ENCODE measurements around the gene CFAP251.

Gene CFAP251

DNA sequence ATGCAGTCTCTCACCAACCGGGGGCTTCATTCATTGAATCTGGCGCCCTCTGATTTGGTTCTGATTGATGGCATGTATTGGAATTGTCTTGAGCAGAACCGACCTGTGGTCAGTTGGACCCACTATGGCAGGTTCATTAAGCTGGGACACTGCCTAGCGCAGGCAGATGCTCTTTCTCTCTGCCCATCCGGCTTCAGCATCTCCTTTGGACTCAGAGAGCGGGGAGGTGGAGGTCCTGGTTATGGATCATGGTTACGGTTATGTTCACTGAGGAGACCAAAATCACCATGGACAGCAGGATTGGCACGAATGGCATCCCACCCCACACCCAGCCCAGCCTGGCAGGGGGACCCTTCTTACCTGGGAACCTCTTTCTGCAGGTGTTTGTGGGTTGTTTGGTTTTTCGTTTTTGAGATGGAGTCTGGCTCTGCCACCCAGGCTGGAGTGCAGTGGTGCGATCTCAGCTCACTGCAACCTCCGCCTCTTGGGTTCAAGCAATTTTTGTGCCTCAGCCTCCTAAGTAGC, 86.9 kb downstream of the CFAP251 start:
- TF ChIP-seq CEBPB (IDR thresholded peaks at IDR 0.05) (no peak), EP300 (IDR thresholded peaks at IDR 0.05; ENCODE audit: borderline replicate concordance) (no peak), CREB1 (IDR thresholded peaks at IDR 0.05; ENCODE audit: low read depth) (no peak), NFIC (IDR thresholded peaks at IDR 0.05) (no peak), FOXM1 (IDR thresholded peaks at IDR 0.05; ENCODE audit: borderline replicate concordance, low read depth) (no peak), TEAD4 (IDR thresholded peaks at IDR 0.05) (no peak)

DNA sequence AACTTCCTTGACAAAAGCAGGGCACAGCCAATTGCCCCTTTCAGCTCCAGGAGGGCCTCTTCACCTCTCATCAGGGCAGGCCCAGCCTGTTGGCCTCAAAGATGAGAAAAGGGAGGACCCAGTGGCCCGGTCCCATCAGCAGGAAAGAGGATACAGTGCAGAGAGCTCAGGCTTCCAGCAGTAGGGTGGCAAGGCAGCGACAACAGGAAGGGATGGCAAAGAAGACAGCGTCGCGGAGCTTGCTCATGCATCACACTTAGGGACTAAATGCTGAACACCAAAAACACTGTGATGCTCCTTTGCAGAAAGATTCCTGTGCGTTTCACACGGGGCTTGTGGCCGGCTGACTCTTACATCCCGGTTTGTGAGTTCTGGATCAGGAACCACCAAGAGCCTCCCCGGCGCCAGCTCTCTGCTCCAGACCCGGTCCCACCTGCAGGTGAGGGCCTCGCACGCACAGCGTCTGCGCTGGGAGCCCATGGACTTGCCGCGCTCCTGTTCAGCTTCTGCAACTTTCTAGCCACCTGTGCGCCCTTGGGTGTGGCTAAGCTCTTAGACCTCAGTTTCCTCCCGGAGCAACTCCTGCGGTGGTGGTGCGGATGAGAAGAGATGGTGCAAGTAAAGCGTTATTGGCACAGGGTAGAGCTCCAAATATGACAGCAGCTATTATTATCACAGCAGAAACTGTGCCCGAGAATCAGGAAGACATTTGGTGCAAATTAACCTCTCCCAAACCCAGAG, 88.0 kb downstream of the CFAP251 start:
- TF ChIP-seq TCF12 (IDR thresholded peaks at IDR 0.05; ENCODE audit: low read depth) (no peak), RAD21 (IDR thresholded peaks at IDR 0.05; ENCODE audit: low read depth) (no peak), CEBPB (IDR thresholded peaks at IDR 0.05) (no peak), FOXM1 (IDR thresholded peaks at IDR 0.05; ENCODE audit: borderline replicate concordance, low read depth) (no peak), ZBTB7A (IDR thresholded peaks at IDR 0.05; ENCODE audit: low read depth) (no peak), NFIC (IDR thresholded peaks at IDR 0.05) (no peak), TEAD4 (IDR thresholded peaks at IDR 0.05) (no peak), EP300 (IDR thresholded peaks at IDR 0.05; ENCODE audit: borderline replicate concordance) (no peak), TAF1 (IDR thresholded peaks at IDR 0.05; ENCODE audit: low read depth) (no peak)
- TF ChIP-seq, protein P1, sequence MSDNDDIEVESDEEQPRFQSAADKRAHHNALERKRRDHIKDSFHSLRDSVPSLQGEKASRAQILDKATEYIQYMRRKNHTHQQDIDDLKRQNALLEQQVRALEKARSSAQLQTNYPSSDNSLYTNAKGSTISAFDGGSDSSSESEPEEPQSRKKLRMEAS (IDR thresholded peaks at IDR 0.05): no peak

GRCh38 chr12:122009741-122010140, 91.3 kb downstream of the CFAP251 start:
- TF ChIP-seq RAD21 (IDR thresholded peaks at IDR 0.05; ENCODE audit: low read depth) (no peak), ZBTB7A (IDR thresholded peaks at IDR 0.05; ENCODE audit: low read depth) (no peak), EP300 (IDR thresholded peaks at IDR 0.05; ENCODE audit: borderline replicate concordance) (no peak), TCF12 (IDR thresholded peaks at IDR 0.05; ENCODE audit: low read depth) (no peak), YY1 (IDR thresholded peaks at IDR 0.05; ENCODE audit: low read depth) (no peak), FOXM1 (IDR thresholded peaks at IDR 0.05; ENCODE audit: borderline replicate concordance, low read depth) (no peak), NFIC (IDR thresholded peaks at IDR 0.05) (no peak), EGR1 (IDR thresholded peaks at IDR 0.05) (no peak), TEAD4 (IDR thresholded peaks at IDR 0.05) (no peak), TAF1 (IDR thresholded peaks at IDR 0.05; ENCODE audit: low read depth) (no peak)
- TF ChIP-seq, protein P1 (IDR thresholded peaks at IDR 0.05): no peak
- TF ChIP-seq, protein P2, sequence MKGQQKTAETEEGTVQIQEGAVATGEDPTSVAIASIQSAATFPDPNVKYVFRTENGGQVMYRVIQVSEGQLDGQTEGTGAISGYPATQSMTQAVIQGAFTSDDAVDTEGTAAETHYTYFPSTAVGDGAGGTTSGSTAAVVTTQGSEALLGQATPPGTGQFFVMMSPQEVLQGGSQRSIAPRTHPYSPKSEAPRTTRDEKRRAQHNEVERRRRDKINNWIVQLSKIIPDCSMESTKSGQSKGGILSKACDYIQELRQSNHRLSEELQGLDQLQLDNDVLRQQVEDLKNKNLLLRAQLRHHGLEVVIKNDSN (IDR thresholded peaks at IDR 0.05): no peak

DNA sequence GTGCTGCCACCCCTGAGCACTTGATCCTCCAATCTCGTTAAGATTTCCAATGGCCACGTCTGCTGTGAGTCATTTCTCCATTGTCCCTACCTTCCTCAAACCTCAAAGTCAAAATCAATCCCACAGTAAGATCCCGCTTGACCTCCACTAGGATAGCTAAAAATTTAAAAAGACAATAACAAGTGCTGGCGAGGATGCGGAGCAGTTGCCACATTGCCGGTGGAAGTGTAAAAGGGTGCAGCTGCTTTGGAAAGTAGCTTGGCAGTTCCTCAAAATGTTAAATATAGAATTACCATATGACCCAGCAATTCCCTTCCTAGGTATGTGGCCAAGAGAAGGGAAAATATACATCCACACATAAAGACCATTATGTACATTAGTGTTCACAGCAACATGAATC, 93.8 kb downstream of the CFAP251 start:
- no peak for TF ChIP-seq CEBPB (IDR thresholded peaks at IDR 0.05)
- TF ChIP-seq CREB1 (IDR thresholded peaks at IDR 0.05; ENCODE audit: low read depth): no peak
- no peak for TF ChIP-seq RAD21 (IDR thresholded peaks at IDR 0.05; ENCODE audit: low read depth)
- TF ChIP-seq ZBTB7A (IDR thresholded peaks at IDR 0.05; ENCODE audit: low read depth): no peak
- TF ChIP-seq, protein P2 (IDR thresholded peaks at IDR 0.05): no peak
- TF ChIP-seq FOXM1 (IDR thresholded peaks at IDR 0.05; ENCODE audit: borderline replicate concordance, low read depth): no peak
- no peak for TF ChIP-seq EP300 (IDR thresholded peaks at IDR 0.05; ENCODE audit: borderline replicate concordance)
- TF ChIP-seq TAF1 (IDR thresholded peaks at IDR 0.05; ENCODE audit: low read depth): no peak
- no peak for TF ChIP-seq TCF12 (IDR thresholded peaks at IDR 0.05; ENCODE audit: low read depth)
- TF ChIP-seq, protein P1 (IDR thresholded peaks at IDR 0.05): no peak
- TF ChIP-seq NFIC (IDR thresholded peaks at IDR 0.05): no peak

GRCh38 chr12:122013136-122013535, 94.7 kb downstream of the CFAP251 start:
- TF ChIP-seq CREB1 (IDR thresholded peaks at IDR 0.05; ENCODE audit: low read depth) (no peak), EGR1 (IDR thresholded peaks at IDR 0.05) (no peak), TCF12 (IDR thresholded peaks at IDR 0.05; ENCODE audit: low read depth) (no peak), ZBTB7A (IDR thresholded peaks at IDR 0.05; ENCODE audit: low read depth) (no peak), FOXM1 (IDR thresholded peaks at IDR 0.05; ENCODE audit: borderline replicate concordance, low read depth) (no peak), EP300 (IDR thresholded peaks at IDR 0.05; ENCODE audit: borderline replicate concordance) (no peak), RAD21 (IDR thresholded peaks at IDR 0.05; ENCODE audit: low read depth) (no peak), CEBPB (IDR thresholded peaks at IDR 0.05) (no peak), YY1 (IDR thresholded peaks at IDR 0.05; ENCODE audit: low read depth) (no peak), TAF1 (IDR thresholded peaks at IDR 0.05; ENCODE audit: low read depth) (no peak), NFIC (IDR thresholded peaks at IDR 0.05) (no peak)
- TF ChIP-seq, protein P3, sequence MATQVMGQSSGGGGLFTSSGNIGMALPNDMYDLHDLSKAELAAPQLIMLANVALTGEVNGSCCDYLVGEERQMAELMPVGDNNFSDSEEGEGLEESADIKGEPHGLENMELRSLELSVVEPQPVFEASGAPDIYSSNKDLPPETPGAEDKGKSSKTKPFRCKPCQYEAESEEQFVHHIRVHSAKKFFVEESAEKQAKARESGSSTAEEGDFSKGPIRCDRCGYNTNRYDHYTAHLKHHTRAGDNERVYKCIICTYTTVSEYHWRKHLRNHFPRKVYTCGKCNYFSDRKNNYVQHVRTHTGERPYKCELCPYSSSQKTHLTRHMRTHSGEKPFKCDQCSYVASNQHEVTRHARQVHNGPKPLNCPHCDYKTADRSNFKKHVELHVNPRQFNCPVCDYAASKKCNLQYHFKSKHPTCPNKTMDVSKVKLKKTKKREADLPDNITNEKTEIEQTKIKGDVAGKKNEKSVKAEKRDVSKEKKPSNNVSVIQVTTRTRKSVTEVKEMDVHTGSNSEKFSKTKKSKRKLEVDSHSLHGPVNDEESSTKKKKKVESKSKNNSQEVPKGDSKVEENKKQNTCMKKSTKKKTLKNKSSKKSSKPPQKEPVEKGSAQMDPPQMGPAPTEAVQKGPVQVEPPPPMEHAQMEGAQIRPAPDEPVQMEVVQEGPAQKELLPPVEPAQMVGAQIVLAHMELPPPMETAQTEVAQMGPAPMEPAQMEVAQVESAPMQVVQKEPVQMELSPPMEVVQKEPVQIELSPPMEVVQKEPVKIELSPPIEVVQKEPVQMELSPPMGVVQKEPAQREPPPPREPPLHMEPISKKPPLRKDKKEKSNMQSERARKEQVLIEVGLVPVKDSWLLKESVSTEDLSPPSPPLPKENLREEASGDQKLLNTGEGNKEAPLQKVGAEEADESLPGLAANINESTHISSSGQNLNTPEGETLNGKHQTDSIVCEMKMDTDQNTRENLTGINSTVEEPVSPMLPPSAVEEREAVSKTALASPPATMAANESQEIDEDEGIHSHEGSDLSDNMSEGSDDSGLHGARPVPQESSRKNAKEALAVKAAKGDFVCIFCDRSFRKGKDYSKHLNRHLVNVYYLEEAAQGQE (IDR thresholded peaks at IDR 0.05; ENCODE audit: low read depth): no peak
- TF ChIP-seq, protein P2 (IDR thresholded peaks at IDR 0.05): no peak

All from Ishikawa (cell line).